ENCODE results near the gene PHRF1. TPM values are rescaled to one million over a fixed set of nuclear protein-coding genes. Genes with fewer than 3 reads are reported as not detected.

Gene PHRF1
- total RNA-seq, 1 experiment from 2014 or later: 45.5 TPM

- H3K9me2 ChIP-seq (ENCODE audit: insufficient read depth): no peaks in the 10 kb centered on the region
- H3K79me2 ChIP-seq (ENCODE audit: insufficient read depth, low read length): peaks cover 27% of the 10 kb centered on the region
- no peak for TF ChIP-seq RAD21 (IDR thresholded peaks at IDR 0.05; ENCODE audit: low read depth)
- no peak for TF ChIP-seq CEBPB (IDR thresholded peaks at IDR 0.05; ENCODE audit: low read depth)
- ChIA-PET CTCF (no interaction called here), POLR2A (no interaction called here), RAD21 (ENCODE audit: low non-redundant PET in 1 of 2, low total read pairs in 2 of 2, uncharacterized antibody in 2 of 2, unreplicated experiment in 2 of 2) (no interaction called here)
- ATAC-seq (no peak), DNase-seq (ENCODE audit: low read depth, low spot score) (no peak)
- no peak overlapping the region for H2AFZ ChIP-seq (ENCODE audit: low read depth, low read length, poor library complexity, severe bottlenecking)
- no peak overlapping the region for H3K4me3 ChIP-seq (replicated peaks in 1 of 2; ENCODE audit: low read depth in 1 of 2, low read length in 2 of 2)
- H4K20me1 ChIP-seq (ENCODE audit: insufficient read depth): no peaks in the 10 kb centered on the region
- H3K27ac ChIP-seq (ENCODE audit: low read depth, low read length): no peak overlapping the region
- no peaks in the 10 kb centered on the region for H3K9me3 ChIP-seq (ENCODE audit: control insufficient read depth in 1 of 2, insufficient read depth in 1 of 2, low read depth in 1 of 2, low read length in 2 of 2)
- peaks cover 0 to 26% of the 10 kb centered on the region in 2 experiments; a peak in 2 of 4 replicates for H3K36me3 ChIP-seq (ENCODE audit: control insufficient read depth in 1 of 2, insufficient read depth in 2 of 2, low read length in 2 of 2)
- H3K4me2 ChIP-seq (ENCODE audit: low read length): no peak overlapping the region
- H3K9ac ChIP-seq (ENCODE audit: low read length): no peak overlapping the region
- BruUV-seq (replicated peaks): no TSS peak
- peaks cover 6 to 24% of the 10 kb centered on the region in 2 experiments; a peak in 3 of 4 replicates for H3K4me1 ChIP-seq (ENCODE audit: control insufficient read depth in 1 of 2, insufficient read depth in 2 of 2, low read length in 2 of 2)
- H3K27me3 ChIP-seq (ENCODE audit: insufficient read depth, low read length): no peaks in the 10 kb centered on the region
- intact Hi-C loops (cut with micrococcal nuclease): no loop called here
Observed at GRCh38 chr11:532527-532985, 43.7 kb upstream of the PHRF1 start.

- no peak for DNase-seq (ENCODE audit: low read depth, low spot score)
- intact Hi-C loops (cut with micrococcal nuclease): no loop called here
- no peaks in the 10 kb centered on the region for H3K27me3 ChIP-seq (ENCODE audit: insufficient read depth, low read length)
- ATAC-seq: no peak
- ChIA-PET RAD21 (ENCODE audit: low non-redundant PET in 1 of 2, low total read pairs in 2 of 2, uncharacterized antibody in 2 of 2, unreplicated experiment in 2 of 2) (no interaction called here), CTCF (no interaction called here), POLR2A (no interaction called here)
- no peak overlapping the region for H3K9ac ChIP-seq (ENCODE audit: low read length)
- no peak overlapping the region for H3K4me3 ChIP-seq (replicated peaks in 1 of 2; ENCODE audit: low read depth in 1 of 2, low read length in 2 of 2)
- no peak overlapping the region for H3K4me2 ChIP-seq (ENCODE audit: low read length)
- no peak overlapping the region for H2AFZ ChIP-seq (ENCODE audit: low read depth, low read length, poor library complexity, severe bottlenecking)
- peaks cover 32% of the 10 kb centered on the region for H3K79me2 ChIP-seq (ENCODE audit: insufficient read depth, low read length)
- TF ChIP-seq CEBPB (IDR thresholded peaks at IDR 0.05; ENCODE audit: low read depth) (no peak), REST (IDR thresholded peaks at IDR 0.05; ENCODE audit: low read depth) (no peak), ELF1 (IDR thresholded peaks at IDR 0.05; ENCODE audit: borderline replicate concordance, low read depth) (no peak), POLR2A (IDR thresholded peaks at IDR 0.05; ENCODE audit: borderline replicate concordance, extremely low read depth, insufficient read depth, insufficient read length) (no peak), CTCF (IDR thresholded peaks at IDR 0.05 in 2 of 3, conservative IDR thresholded peaks at IDR 0.05 in 1 of 3; ENCODE audit: borderline replicate concordance in 1 of 3, insufficient read depth in 1 of 3, low read depth in 2 of 3, low read length in 2 of 3) (no peak)
- no peaks in the 10 kb centered on the region for H3K9me3 ChIP-seq (ENCODE audit: control insufficient read depth in 1 of 2, insufficient read depth in 1 of 2, low read depth in 1 of 2, low read length in 2 of 2)
- no peak overlapping the region; the same call in 1 of the 2 replicates for H3K27ac ChIP-seq (ENCODE audit: low read depth, low read length)
- no peaks in the 10 kb centered on the region for H3K9me2 ChIP-seq (ENCODE audit: insufficient read depth)
- BruUV-seq (replicated peaks): no TSS peak
- peaks cover 11 to 29% of the 10 kb centered on the region in 2 experiments; a peak in 3 of 4 replicates for H3K4me1 ChIP-seq (ENCODE audit: control insufficient read depth in 1 of 2, insufficient read depth in 2 of 2, low read length in 2 of 2)
- H3K36me3 ChIP-seq (ENCODE audit: control insufficient read depth in 1 of 2, insufficient read depth in 2 of 2, low read length in 2 of 2): peaks cover 0 to 26% of the 10 kb centered on the region in 2 experiments; a peak in 2 of 4 replicates
- H4K20me1 ChIP-seq (ENCODE audit: insufficient read depth): no peaks in the 10 kb centered on the region
Observed at GRCh38 chr11:532986-533585, 43.2 kb upstream of the PHRF1 start.

Measured in HCT116 (cell line).